Smooth muscle cell of trachea (primary cell): ENCODE data around the gene NRL. TPM values are rescaled to one million over a fixed set of nuclear protein-coding genes. Genes with fewer than 3 reads are reported as not detected.

Experiments used
- total RNA-seq: library from RNA; depleted of rRNA; stranded (reverse); fragments of >200 nt; gene quantifications from 2 replicates; pipeline ENCODE4 v1.2.1, GENCODE V29; 2014

NRL gene
- 0.83 and 0.87 TPM in 2 replicates for total RNA-seq

GRCh38 chr14:24114532-24115421 is at the start of gene NRL, which contains the start of gene DCAF11:
NRL (minus strand) TSS chr14:24114949; CDS start chr14:24082848, 32,101 bp downstream.
DCAF11 (plus strand) TSS chr14:24114777; CDS start chr14:24115595, 818 bp downstream.

GRCh38 chr14:24160850-24161804 is 46.4 kb upstream of the NRL start, which contains the start of gene IRF9:
IRF9 (plus strand) TSS chr14:24161265; CDS start chr14:24162145, 880 bp downstream.

GRCh38 chr14:24146978-24147760 is 32.4 kb upstream of the NRL start, which contains the start of gene RNF31:
RNF31 (plus strand) TSS chr14:24147498; CDS start chr14:24147699, 201 bp downstream.

GRCh38 chr14:24146453-24146977 is 31.8 kb upstream of the NRL start, which contains the start of gene PSME2:
PSME2 (minus strand) TSS chr14:24146610; CDS start chr14:24146581, 29 bp downstream.

GRCh38 chr14:24141097-24141880 is 26.5 kb upstream of the NRL start, which contains the start of gene EMC9:
EMC9 (minus strand) TSS chr14:24141591; CDS start chr14:24141304, 287 bp downstream.

GRCh38 chr14:24135834-24136683 is 21.3 kb upstream of the NRL start, which contains the start of gene PSME1:
PSME1 (plus strand) TSS chr14:24136194; CDS start chr14:24136263, 69 bp downstream.

GRCh38 chr14:24130380-24130716 is 15.6 kb upstream of the NRL start, which contains the start of gene FITM1:
FITM1 (plus strand) TSS chr14:24130659; CDS start chr14:24131564, 905 bp downstream.

GRCh38 chr14:24093901-24094840 is 20.6 kb downstream of the NRL start, which contains the start of gene PCK2:
PCK2 (plus strand) TSS chr14:24094311; CDS start chr14:24094406, 95 bp downstream.

GRCh38 chr14:24071144-24071697 is 43.5 kb downstream of the NRL start, which contains the start of gene CPNE6:
CPNE6 (plus strand) TSS chr14:24071562; CDS start chr14:24072937, 1,375 bp downstream.

GRCh38 chr14:24051789-24052655 is 62.7 kb downstream of the NRL start, which contains the start of gene CARMIL3:
CARMIL3 (plus strand) TSS chr14:24052009; CDS start chr14:24052154, 145 bp downstream.

Other genes starting within 250 kb of the NRL start
- 47.6 and 55.0 TPM in 2 replicates for gene DHRS4, start 161.2 kb downstream of the NRL start, total RNA-seq
- 18.5 and 25.0 TPM in 2 replicates for gene DHRS4L2, start 126.0 kb downstream of the NRL start, total RNA-seq
- 0.15 and 0.33 TPM in 2 replicates for gene CARMIL3, start 62.9 kb downstream of the NRL start, total RNA-seq
- not detected in 2 replicates for gene CPNE6, start 43.4 kb downstream of the NRL start, total RNA-seq
- 25.0 and 35.4 TPM in 2 replicates for gene PCK2, start 20.6 kb downstream of the NRL start, total RNA-seq
- gene DCAF11, start 172 bp downstream of the NRL start, total RNA-seq, result 69.5 and 88.2 TPM in 2 replicates
- gene FITM1, start 15.7 kb upstream of the NRL start, total RNA-seq, result 0.33 and 0.44 TPM in 2 replicates
- gene PSME1, start 21.2 kb upstream of the NRL start, total RNA-seq, result 132 and 143 TPM in 2 replicates
- 11.1 and 25.2 TPM in 2 replicates for gene EMC9, start 26.6 kb upstream of the NRL start, total RNA-seq
- 87.2 and 117 TPM in 2 replicates for gene PSME2, start 31.7 kb upstream of the NRL start, total RNA-seq
- 35.5 and 57.9 TPM in 2 replicates for gene RNF31, start 32.5 kb upstream of the NRL start, total RNA-seq
- 87.8 and 104 TPM in 2 replicates for gene IRF9, start 46.3 kb upstream of the NRL start, total RNA-seq
- 1.8 and 2.3 TPM in 2 replicates for gene REC8, start 57.1 kb upstream of the NRL start, total RNA-seq
- gene IPO4, start 73.9 kb upstream of the NRL start, total RNA-seq, result 39.4 and 47.6 TPM in 2 replicates
- gene TM9SF1, start 80.5 kb upstream of the NRL start, total RNA-seq, result 87.0 and 90.6 TPM in 2 replicates
- gene TSSK4, start 90.7 kb upstream of the NRL start, total RNA-seq, result not detected in 2 replicates
- gene CHMP4A, start 98.5 kb upstream of the NRL start, total RNA-seq, result 27.6 and 44.5 TPM in 2 replicates
- 11.1 and 25.5 TPM in 2 replicates for gene MDP1, start 101.1 kb upstream of the NRL start, total RNA-seq
- gene NEDD8, start 117.4 kb upstream of the NRL start, total RNA-seq, result 143 and 203 TPM in 2 replicates
- gene GMPR2, start 118.0 kb upstream of the NRL start, total RNA-seq, result 94.2 and 119 TPM in 2 replicates
- gene TINF2, start 127.7 kb upstream of the NRL start, total RNA-seq, result 68.9 and 83.2 TPM in 2 replicates
- 0.83 and 1.5 TPM in 2 replicates for gene TGM1, start 148.2 kb upstream of the NRL start, total RNA-seq
- 23.3 and 31.6 TPM in 2 replicates for gene RABGGTA, start 156.6 kb upstream of the NRL start, total RNA-seq
- 19.8 and 22.1 TPM in 2 replicates for gene DHRS1, start 184.8 kb upstream of the NRL start, total RNA-seq
- 19.3 and 25.1 TPM in 2 replicates for gene NOP9, start 184.9 kb upstream of the NRL start, total RNA-seq
- 1.5 and 2.6 TPM in 2 replicates for gene CIDEB, start 193.0 kb upstream of the NRL start, total RNA-seq
- gene LTB4R2, start 195.2 kb upstream of the NRL start, total RNA-seq, result 3.8 and 4.6 TPM in 2 replicates
- gene LTB4R, start 196.6 kb upstream of the NRL start, total RNA-seq, result 0.87 and 4.1 TPM in 2 replicates
- gene ADCY4, start 220.1 kb upstream of the NRL start, total RNA-seq, result 9.6 and 11.7 TPM in 2 replicates
- gene RIPK3, start 225.0 kb upstream of the NRL start, total RNA-seq, result 2.9 and 6.8 TPM in 2 replicates